Common myeloid progenitor, CD34-positive (primary cell): ENCODE data around the gene GPR17.

Experiments
- CTCF ChIA-PET: fragments of 350-600 bp; sonication (Branson Sonifier 250); formaldehyde crosslinking; loops from one replicate; lab custom pipeline; 2021; ENCODE audit warnings: antibody characterized with exemption; lab: Charles Lee
- POLR2A ChIA-PET: fragments of 350-600 bp; sonication (Branson Sonifier 250); formaldehyde crosslinking; loops from one replicate; lab custom pipeline; 2021; ENCODE audit warnings: antibody characterized with exemption; lab: Charles Lee
- DNase-seq, 3 donors: peaks; one replicate each; pipeline versions ENCODE4 v3.0.0 to v3.0.0-alpha.2; 2013
- H3K27ac ChIP-seq, 2 experiments: 1 replicate in 1 of 2; 2 replicates in 1 of 2; pipeline ENCODE4 v1.7.0; 2013; ENCODE audit warnings: inconsistent platforms in 2 of 2, low read length in 2 of 2, mild to moderate bottlenecking in 2 of 2, low read depth in 1 of 2, moderate library complexity in 1 of 2; ENCODE audit not compliant: severe bottlenecking in 2 of 2, insufficient read depth in 1 of 2, poor library complexity in 1 of 2
- H3K27me3 ChIP-seq, 5 experiments: replicated peaks in 2 of 5; 1 replicate in 3 of 5; 2 replicates in 2 of 5; pipeline versions ENCODE4 v1.6.1 to v1.7.0; 2013; ENCODE audit warnings: low read length in 4 of 5, mild to moderate bottlenecking in 2 of 5, moderate library complexity in 2 of 5, inconsistent platforms in 1 of 5; ENCODE audit not compliant: insufficient read depth in 5 of 5, control insufficient read depth in 4 of 5
- H3K36me3 ChIP-seq, 4 experiments: 1 replicate in 2 of 4; 2 replicates in 2 of 4; pipeline versions ENCODE4 v1.6.1 to v1.7.0; 2013; ENCODE audit warnings: low read length in 3 of 4, control low read depth in 1 of 4, mild to moderate bottlenecking in 1 of 4; ENCODE audit not compliant: control insufficient read depth in 4 of 4, insufficient read depth in 4 of 4
- H3K4me1 ChIP-seq, 4 experiments: 1 replicate in 3 of 4; 2 replicates in 1 of 4; pipeline versions ENCODE4 v1.6.1 to v1.7.1; 2013; ENCODE audit warnings: low read length in 3 of 4, mild to moderate bottlenecking in 3 of 4, control low read depth in 1 of 4, inconsistent platforms in 1 of 4, moderate library complexity in 1 of 4; ENCODE audit not compliant: control insufficient read depth in 4 of 4, insufficient read depth in 4 of 4; ENCODE audit errors: control extremely low read depth in 1 of 4
- H3K4me3 ChIP-seq, 7 experiments: 1 replicate in 4 of 7; 2 replicates in 3 of 7; pipeline versions ENCODE4 v1.5.1 to v1.7.0; 2013; ENCODE audit warnings: mild to moderate bottlenecking in 7 of 7, low read length in 6 of 7, moderate library complexity in 6 of 7, inconsistent platforms in 2 of 7, low read depth in 2 of 7, control low read depth in 1 of 7; ENCODE audit not compliant: insufficient read depth in 4 of 7, control insufficient read depth in 1 of 7; ENCODE audit errors: extremely low read depth in 1 of 7
- H3K9me3 ChIP-seq, 5 experiments: 1 replicate in 4 of 5; 2 replicates in 1 of 5; pipeline versions ENCODE4 v1.6.1 to v1.7.1; 2013; ENCODE audit warnings: low read length in 4 of 5, mild to moderate bottlenecking in 2 of 5, inconsistent platforms in 1 of 5, low read depth in 1 of 5, moderate library complexity in 1 of 5; ENCODE audit not compliant: control insufficient read depth in 4 of 5, insufficient read depth in 2 of 5; ENCODE audit errors: control extremely low read depth in 1 of 5
- WGBS: methylation state at CpG from one replicate; pipeline ENCODE4 v1.1.5; 2013; ENCODE audit not compliant: insufficient coverage; 5-methylcytosine and 5-hydroxymethylcytosine counted together

Gene GPR17

GRCh38 chr2:127626917-127627739, 18.8 kb upstream of the GPR17 start:
- POLR2A ChIA-PET = no interaction called here

GRCh38 chr2:127627740-127628571, 18.0 kb upstream of the GPR17 start:
- no peak overlapping the region for H3K27ac ChIP-seq
- POLR2A ChIA-PET = no interaction called here
- no peak overlapping the region for H3K4me3 ChIP-seq
- WGBS = 98% methylated on average over 15 of the region's 18 CpGs
- H3K4me1 ChIP-seq = peaks cover 0 to 20% (median 15%) of the 10 kb centered on the region in 4 experiments
- no peaks in the 10 kb centered on the region for H3K9me3 ChIP-seq
- CTCF ChIA-PET = no interaction called here
- H3K36me3 ChIP-seq = no peaks in the 10 kb centered on the region
- DNase-seq = no peak
- no peaks in the 10 kb centered on the region for H3K27me3 ChIP-seq

More at GRCh38 chr2:127626917-127627739, 18.8 kb upstream of the GPR17 start:
- Histone ChIP-seq H3K27ac (no peak overlapping the region), H3K4me3 (no peak overlapping the region), H3K36me3 (no peaks in the 10 kb centered on the region), H3K4me1 (peaks cover 0 to 19% (median 15%) of the 10 kb centered on the region in 4 experiments), H3K27me3 (no peaks in the 10 kb centered on the region), H3K9me3 (no peaks in the 10 kb centered on the region)
- CTCF ChIA-PET = interaction anchor here (1.2 kb wide), 1 partner anchor 36 kb away, joined by 5 read pairs; no protein-coding TSS in a partner anchor
- no peak for DNase-seq
- WGBS = 98% methylated on average over 18 of the region's 28 CpGs

- no peaks in the 10 kb centered on the region for H3K9me3 ChIP-seq
- DNase-seq = no peak
- no peak overlapping the region for H3K4me3 ChIP-seq
- peaks cover 0 to 28% (median 20%) of the 10 kb centered on the region in 4 experiments for H3K4me1 ChIP-seq
- no peaks in the 10 kb centered on the region for H3K27me3 ChIP-seq
- 99% methylated on average over 10 of the region's 17 CpGs for WGBS
- ChIA-PET CTCF (interaction anchor here (1.4 to 2.4 kb wide), 2 partner anchors 20 to 35 kb away, joined by 5 to 6 read pairs; no protein-coding TSS in a partner anchor), POLR2A (no interaction called here)
- H3K27ac ChIP-seq = no peak overlapping the region
- no peaks in the 10 kb centered on the region for H3K36me3 ChIP-seq
Observed at GRCh38 chr2:127628767-127629614, 17.0 kb upstream of the GPR17 start.

GRCh38 chr2:127629637-127630036, 16.3 kb upstream of the GPR17 start:
- peaks cover 0 to 28% (median 20%) of the 10 kb centered on the region in 4 experiments for H3K4me1 ChIP-seq
- H3K9me3 ChIP-seq = no peaks in the 10 kb centered on the region
- no peak overlapping the region for H3K27ac ChIP-seq
- H3K4me3 ChIP-seq = no peak overlapping the region
- 100% methylated on average over 5 of the region's 9 CpGs for WGBS
- no peaks in the 10 kb centered on the region for H3K36me3 ChIP-seq
- ChIA-PET CTCF (interaction anchor here (0.9 to 3.4 kb wide), 4 partner anchors 19 to 39 kb away, joined by 3 to 14 read pairs (median 6); no protein-coding TSS in a partner anchor), POLR2A (no interaction called here)
- DNase-seq = no peak
- H3K27me3 ChIP-seq = no peaks in the 10 kb centered on the region

GRCh38 chr2:127630096-127630863, 15.7 kb upstream of the GPR17 start:
- H3K36me3 ChIP-seq = no peaks in the 10 kb centered on the region
- peaks cover 0 to 26% (median 20%) of the 10 kb centered on the region in 4 experiments for H3K4me1 ChIP-seq
- CTCF ChIA-PET = interaction anchor here (0.8 to 3.4 kb wide), 8 partner anchors 12 to 39 kb away, joined by 3 to 14 read pairs (median 4); no protein-coding TSS in a partner anchor
- no peak overlapping the region for H3K27ac ChIP-seq
- H3K9me3 ChIP-seq = no peaks in the 10 kb centered on the region
- peak; percentile 29 to 69 (median 64) for DNase-seq
- POLR2A ChIA-PET = no interaction called here
- WGBS = 63% methylated on average over 9 of the region's 10 CpGs
- H3K4me3 ChIP-seq = no peak overlapping the region
- H3K27me3 ChIP-seq = no peaks in the 10 kb centered on the region
